GM12878 (cell line): Measurements from ENCODE around the gene COL21A1. TPM values are rescaled to one million over a fixed set of nuclear protein-coding genes. Genes with fewer than 3 reads are reported as not detected.

Source experiments
- ATAC-seq: fragments of 200-7000 bp; cut with Tn5 transposase; 3 replicates; pipeline ENCODE4 v1.9.1; 2020; ENCODE audit warnings: mild to moderate bottlenecking, moderate library complexity
- BruUV-seq: library from RNA; stranded (reverse); fragments of 400-500 nt; replicated peaks from 2 replicates; lab custom pipeline; 2021; lab: Mats Ljungman, UMichigan
- CTCF ChIA-PET: fragments of 300-600 bp; sonication (Branson Sonifier 250); formaldehyde crosslinking; extraction: SDS; loops from one replicate; lab custom pipeline; 2021; ENCODE audit warnings: inconsistent platforms; lab: Yijun Ruan, JAX
- POLR2A ChIA-PET: fragments of 350-600 bp; formaldehyde crosslinking; extraction: SDS; loops from one replicate; lab custom pipeline; 2021; ENCODE audit warnings: inconsistent platforms; lab: Charles Lee
- RAD21 ChIA-PET: fragments of 300-600 bp; sonication (Branson Sonifier 250); formaldehyde crosslinking; loops from one replicate; lab custom pipeline; 2023; ENCODE audit warnings: antibody characterized with exemption; ENCODE audit not compliant: unreplicated experiment; lab: Charles Lee
- SMC1A ChIA-PET: fragments of 300-600 bp; sonication (Branson Sonifier 250); formaldehyde crosslinking; loops from one replicate; lab custom pipeline; 2023; ENCODE audit not compliant: unreplicated experiment, uncharacterized antibody; lab: Charles Lee
- DNase-seq: peaks from one replicate; pipeline ENCODE4 v3.0.0-alpha.2; 2011; ENCODE audit warnings: low read depth, low spot score
- FAIRE-seq: peaks from 3 replicates; lab custom pipeline; 2011; peaks lifted over from hg19 to GRCh38; lab: Jason Lieb, UNC
- H2AFZ ChIP-seq: 2 replicates; pipeline ENCODE4 v1.6.0; 2011; ENCODE audit warnings: low read depth, low read length, control low read depth; ENCODE audit not compliant: control insufficient read depth
- H3K27ac ChIP-seq: 2 replicates; pipeline ENCODE4 v1.5.1; 2011; ENCODE audit warnings: control low read depth; ENCODE audit not compliant: control insufficient read depth, insufficient read depth
- H3K27me3 ChIP-seq, 2 experiments: replicated peaks in 1 of 2; 2 replicates each; pipeline versions ENCODE4 v1.6.0 to v1.6.1; 2011; ENCODE audit warnings: low read length in 1 of 2; ENCODE audit not compliant: control insufficient read depth in 2 of 2, insufficient read depth in 2 of 2
- H3K36me3 ChIP-seq, 2 experiments: 2 replicates each; pipeline ENCODE4 v1.5.1; 2011; ENCODE audit warnings: low read length in 1 of 2; ENCODE audit not compliant: control insufficient read depth in 2 of 2, insufficient read depth in 2 of 2
- H3K4me1 ChIP-seq: 2 replicates; pipeline ENCODE4 v1.6.1; 2011; ENCODE audit warnings: mild to moderate bottlenecking, low read length, moderate library complexity, mixed read lengths; ENCODE audit not compliant: control insufficient read depth, insufficient read depth
- H3K4me2 ChIP-seq: 2 replicates; pipeline ENCODE4 v1.6.0; 2011; ENCODE audit warnings: control low read depth; ENCODE audit not compliant: control insufficient read depth, insufficient read depth
- H3K4me3 ChIP-seq: fragments of 200-600 bp; sonication (generic); 2 replicates; pipeline ENCODE4 v1.5.1; 2016
- H3K79me2 ChIP-seq: 2 replicates; pipeline ENCODE4 v1.6.0; 2011; ENCODE audit warnings: low read length; ENCODE audit not compliant: control insufficient read depth, insufficient read depth
- H3K9ac ChIP-seq: 2 replicates; pipeline ENCODE4 v1.8.0; 2011; ENCODE audit warnings: low read length, control low read depth, mixed read lengths; ENCODE audit not compliant: control insufficient read depth, insufficient read depth
- H3K9me3 ChIP-seq: replicated peaks from 3 replicates; pipeline ENCODE4 v1.5.1; 2011; ENCODE audit warnings: mild to moderate bottlenecking, low read length; ENCODE audit not compliant: control insufficient read depth, insufficient read depth
- H4K20me1 ChIP-seq: 2 replicates; pipeline ENCODE4 v1.6.0; 2011; ENCODE audit not compliant: control insufficient read depth, insufficient read depth
- ASH2L ChIP-seq: fragments of 300-600, 200-600 bp; sonication (generic); IDR thresholded peaks from 2 replicates; pipeline ENCODE4 v1.6.1; 2017; ENCODE audit warnings: low read depth, mild to moderate bottlenecking, borderline replicate concordance
- ATF2 ChIP-seq: IDR thresholded peaks from 2 replicates; pipeline ENCODE4 v1.6.1; 2012; ENCODE audit warnings: low read length, inconsistent platforms
- BACH1 ChIP-seq: fragments of 450-650 bp; IDR thresholded peaks from 2 replicates; pipeline ENCODE4 v1.6.1; 2017; ENCODE audit warnings: mild to moderate bottlenecking, borderline replicate concordance
- E4F1 ChIP-seq: fragments of 450-650 bp; IDR thresholded peaks from 2 replicates; pipeline ENCODE4 v1.6.1; 2018; ENCODE audit warnings: borderline replicate concordance, mild to moderate bottlenecking; ENCODE audit not compliant: partially characterized antibody
- IKZF2 ChIP-seq, 2 experiments: fragments of 450-650 bp; IDR thresholded peaks; 2 replicates each; pipeline ENCODE4 v1.6.1; 2017; ENCODE audit warnings: mild to moderate bottlenecking in 2 of 2, moderate library complexity in 2 of 2
- KDM1A ChIP-seq: fragments of 200-600 bp; sonication (generic); IDR thresholded peaks from 2 replicates; pipeline ENCODE4 v1.6.1; 2016; ENCODE audit warnings: borderline replicate concordance
- MAX ChIP-seq: IDR thresholded peaks from 2 replicates; pipeline ENCODE4 v1.6.1; 2012; ENCODE audit warnings: low read depth, low read length, improper control_type of control experiment
- NRF1 ChIP-seq: conservative IDR thresholded peaks from 2 replicates; pipeline ENCODE4 v1.6.1; 2011; ENCODE audit warnings: mild to moderate bottlenecking, low read depth, low read length, improper control_type of control experiment
- POLR2AphosphoS5 ChIP-seq: IDR thresholded peaks from 2 replicates; pipeline ENCODE4 v1.6.1; 2011; ENCODE audit warnings: mild to moderate bottlenecking, low read length, inconsistent platforms
- RB1 ChIP-seq: fragments of 450-650 bp; formaldehyde crosslinking; IDR thresholded peaks from 2 replicates; pipeline ENCODE4 v1.6.1; 2017; ENCODE audit warnings: mild to moderate bottlenecking, borderline replicate concordance
- STAT1 ChIP-seq: fragments of 450-650 bp; conservative IDR thresholded peaks from 2 replicates; pipeline ENCODE4 v1.6.1; 2014; ENCODE audit warnings: antibody characterized with exemption, mild to moderate bottlenecking
- TBL1XR1 ChIP-seq: IDR thresholded peaks from 2 replicates; pipeline ENCODE4 v1.6.1; 2012; ENCODE audit warnings: low read depth, low read length, improper control_type of control experiment
- ZBED1 ChIP-seq: IDR thresholded peaks from 2 replicates; pipeline ENCODE4 v1.6.1; 2016; ENCODE audit warnings: borderline replicate concordance
- ZBTB11 ChIP-seq: fragments of 450-650 bp; formaldehyde crosslinking; IDR thresholded peaks from 2 replicates; pipeline ENCODE4 v1.5.0; 2022; ENCODE audit warnings: mild to moderate bottlenecking, missing genetic modification characterization
- WGBS: methylation state at CpG from one replicate; pipeline ENCODE4 v1.1.6; 2016; ENCODE audit warnings: low lambda C conversion rate; ENCODE audit not compliant: insufficient replicate concordance, insufficient coverage; ENCODE audit errors: missing lambda C conversion rate; 5-methylcytosine and 5-hydroxymethylcytosine counted together
- in situ Hi-C: fragments of 300-500 bp; cut with MboI; formaldehyde crosslinking; loops from 9 replicates; pipeline ENCODE4 v1.14.3; 2018; ENCODE audit warnings: mixed read lengths
- intact Hi-C: fragments of 100-400 bp; cut with micrococcal nuclease; formaldehyde crosslinking; loops from one replicate; pipeline ENCODE4 v1.14.2; 2022; ENCODE audit not compliant: unreplicated experiment
- polyA plus RNA-seq, 11 experiments: library from polyadenylated mRNA; depleted of rRNA in 4 of 11; unstranded in 6 of 11; stranded (reverse) in 5 of 11; fragments of >200 nt; fragmentation: Nextera tagmentation in 4 of 11; fragmentation: Illumina TruSeq in 1 of 11; extraction: Ambion mirVana in 4 of 11; extraction: Trizol in 1 of 11; gene quantifications; 1 replicate in 1 of 11; 2 replicates in 10 of 11; pipeline versions ENCODE4 v1.2.1 to v1.2.3, GENCODE V29; 2011 to 2016; ENCODE audit warnings: inconsistent platforms in 2 of 11, missing spikeins in 2 of 11, low read depth in 1 of 11
- total RNA-seq, 4 experiments: library from RNA; depleted of rRNA in 3 of 4; stranded (reverse); fragments of >200 nt in 3 of 4; fragmentation: Illumina TruSeq in 1 of 4; extraction: Trizol in 1 of 4; gene quantifications; 2 replicates each; pipeline versions ENCODE4 v1.2.1 to v1.2.3, GENCODE V29; 2013 to 2021

The COL21A1 gene
- total and polyA plus RNA-seq, 10 of the 15 experiments (the other 5 are each of a cell fraction or from before 2014, with no cell fraction given) = 0.10 TPM; not detected in 9

GRCh38 chr6:56073315-56073714, 174.1 kb downstream of the COL21A1 start:
- Histone ChIP-seq H3K9ac (no peak overlapping the region), H3K36me3 (no peaks in the 10 kb centered on the region)
- RAD21 ChIA-PET = no interaction called here
- POLR2A ChIA-PET = no interaction called here
- no peak for DNase-seq
- in situ Hi-C loops = no loop called here
- no peak for FAIRE-seq
- BruUV-seq = no TSS peak
- TF ChIP-seq BACH1 (no peak), POLR2AphosphoS5 (no peak), STAT1 (no peak), MAX (no peak), IKZF2 (IDR thresholded peaks at IDR 0.05) (no peak), ZBTB11 (CRISPR knock-in tag) (no peak), NRF1 (no peak), ATF2 (no peak), E4F1 (no peak), KDM1A (no peak), ASH2L (no peak), TBL1XR1 (no peak), ZBED1 (no peak), RB1 (no peak)
- TF ChIP-seq, all 136 proteins: peak for 0
- H3K4me1 ChIP-seq = no peaks in the 10 kb centered on the region
- H4K20me1 ChIP-seq = no peaks in the 10 kb centered on the region
- 58% methylated on average over 1 of the region's 1 CpG for WGBS
- no peak overlapping the region for H3K27ac ChIP-seq
- CTCF ChIA-PET = no interaction called here
- no peaks in the 10 kb centered on the region for H3K27me3 ChIP-seq
- intact Hi-C loops = no loop called here
- H3K4me3 ChIP-seq = no peak overlapping the region
- SMC1A ChIA-PET = interaction anchor here (1.3 to 1.5 kb wide), 2 partner anchors 10 to 12 kb away, joined by 3 to 4 read pairs; no protein-coding TSS in a partner anchor
- no peak for ATAC-seq
- no peaks in the 10 kb centered on the region for H3K9me3 ChIP-seq
- no peak overlapping the region for H3K4me2 ChIP-seq
- H2AFZ ChIP-seq = no peak overlapping the region
- no peaks in the 10 kb centered on the region for H3K79me2 ChIP-seq
